MM.1S (cell line): ENCODE data around the gene RNF212.

ENCODE experiments used
- DNase-seq: peaks from one replicate; pipeline ENCODE4 v3.0.0-alpha.2; 2015
- H2AFZ ChIP-seq: fragments of 300-600 bp; sonication (generic); 2 replicates; pipeline ENCODE4 v1.6.0; 2016; ENCODE audit warnings: antibody characterized with exemption, low read length
- H3F3A ChIP-seq: fragments of 300-600 bp; sonication (generic); 2 replicates; pipeline ENCODE4 v1.6.1; 2016; ENCODE audit warnings: mild to moderate bottlenecking, antibody characterized with exemption, low read length, moderate library complexity, mixed read lengths; ENCODE audit not compliant: insufficient read depth
- H3K27ac ChIP-seq: fragments of 300-600 bp; sonication (generic); 2 replicates; pipeline ENCODE4 v1.5.1; 2016; ENCODE audit warnings: mild to moderate bottlenecking, low read length
- H3K27me3 ChIP-seq: fragments of 300-600 bp; sonication (generic); replicated peaks from 2 replicates; pipeline ENCODE4 v1.6.0; 2016; ENCODE audit warnings: low read length; ENCODE audit not compliant: insufficient read depth
- H3K36me3 ChIP-seq: fragments of 300-600 bp; sonication (generic); replicated peaks from 2 replicates; pipeline ENCODE4 v1.6.1; 2016; ENCODE audit warnings: mild to moderate bottlenecking, low read length, mixed read lengths; ENCODE audit not compliant: insufficient read depth
- H3K4me1 ChIP-seq: fragments of 300-600 bp; sonication (generic); 2 replicates; pipeline ENCODE4 v1.6.1; 2016; ENCODE audit warnings: low read length, mixed read lengths
- H3K4me2 ChIP-seq: fragments of 300-600 bp; sonication (generic); 2 replicates; pipeline ENCODE4 v1.6.0; 2016; ENCODE audit warnings: low read depth, low read length
- H3K4me3 ChIP-seq: fragments of 300-600 bp; sonication (generic); 2 replicates; pipeline ENCODE4 v1.5.1; 2016; ENCODE audit warnings: low read length, mixed read lengths
- H3K79me2 ChIP-seq: fragments of 300-600 bp; sonication (generic); 2 replicates; pipeline ENCODE4 v1.6.1; 2016; ENCODE audit warnings: mixed run types, low read length, mixed read lengths
- H3K9ac ChIP-seq: fragments of 300-600 bp; sonication (generic); 2 replicates; pipeline ENCODE4 v1.6.1; 2016; ENCODE audit warnings: low read length, mixed read lengths
- H3K9me2 ChIP-seq: fragments of 300-600 bp; sonication (generic); replicated peaks from 2 replicates; pipeline ENCODE4 v1.6.1; 2016; ENCODE audit warnings: mild to moderate bottlenecking, low read length, mixed read lengths; ENCODE audit not compliant: insufficient read depth
- H3K9me3 ChIP-seq: fragments of 300-600 bp; sonication (generic); replicated peaks from 2 replicates; pipeline ENCODE4 v1.6.1; 2016; ENCODE audit warnings: mild to moderate bottlenecking, low read length, mixed read lengths; ENCODE audit not compliant: insufficient read depth
- H4K20me1 ChIP-seq: fragments of 300-600 bp; sonication (generic); 2 replicates; pipeline ENCODE4 v1.6.1; 2016; ENCODE audit warnings: mild to moderate bottlenecking, low read length, moderate library complexity, mixed read lengths; ENCODE audit not compliant: insufficient read depth
- EZH2 ChIP-seq: fragments of 300-600 bp; sonication (generic); optimal IDR thresholded peaks from 2 replicates; pipeline ENCODE3; 2017; ENCODE audit warnings: low read depth, mild to moderate bottlenecking, antibody characterized with exemption, low read length, mixed read lengths
- EZH2phosphoT487 ChIP-seq: fragments of 300-600 bp; sonication (generic); IDR thresholded peaks from 2 replicates; pipeline ENCODE4 v1.6.1; 2018; ENCODE audit warnings: antibody characterized with exemption, low read length
- TF ChIP-seq, protein P1 (sequence below): fragments of 300-600 bp; sonication (generic); IDR thresholded peaks from 2 replicates; pipeline ENCODE4 v1.5.1; 2016; ENCODE audit warnings: antibody characterized with exemption, low read length, mixed read lengths

RNF212 gene

DNA sequence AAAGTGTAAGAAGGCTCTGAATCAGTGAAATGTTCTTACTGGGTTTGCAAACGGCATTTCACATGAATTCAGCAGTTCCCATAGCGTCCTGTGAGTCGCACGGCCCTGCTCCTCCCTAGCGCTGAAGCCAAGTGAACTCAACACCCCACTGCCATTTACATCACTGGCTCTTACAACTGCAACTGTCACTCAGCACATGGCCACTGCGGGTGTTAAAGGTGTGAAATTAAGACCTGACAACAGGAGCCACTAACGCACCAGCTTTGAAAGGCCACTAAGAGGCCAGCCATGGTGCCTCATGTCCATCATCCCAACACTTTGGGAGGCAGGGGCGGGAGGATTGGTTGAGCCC lies 31.7 kb downstream of the RNF212 start:
- no peak overlapping the region for H3K4me2 ChIP-seq
- H2AFZ ChIP-seq = no peak overlapping the region
- H3K36me3 ChIP-seq = no peaks in the 10 kb centered on the region

DNA sequence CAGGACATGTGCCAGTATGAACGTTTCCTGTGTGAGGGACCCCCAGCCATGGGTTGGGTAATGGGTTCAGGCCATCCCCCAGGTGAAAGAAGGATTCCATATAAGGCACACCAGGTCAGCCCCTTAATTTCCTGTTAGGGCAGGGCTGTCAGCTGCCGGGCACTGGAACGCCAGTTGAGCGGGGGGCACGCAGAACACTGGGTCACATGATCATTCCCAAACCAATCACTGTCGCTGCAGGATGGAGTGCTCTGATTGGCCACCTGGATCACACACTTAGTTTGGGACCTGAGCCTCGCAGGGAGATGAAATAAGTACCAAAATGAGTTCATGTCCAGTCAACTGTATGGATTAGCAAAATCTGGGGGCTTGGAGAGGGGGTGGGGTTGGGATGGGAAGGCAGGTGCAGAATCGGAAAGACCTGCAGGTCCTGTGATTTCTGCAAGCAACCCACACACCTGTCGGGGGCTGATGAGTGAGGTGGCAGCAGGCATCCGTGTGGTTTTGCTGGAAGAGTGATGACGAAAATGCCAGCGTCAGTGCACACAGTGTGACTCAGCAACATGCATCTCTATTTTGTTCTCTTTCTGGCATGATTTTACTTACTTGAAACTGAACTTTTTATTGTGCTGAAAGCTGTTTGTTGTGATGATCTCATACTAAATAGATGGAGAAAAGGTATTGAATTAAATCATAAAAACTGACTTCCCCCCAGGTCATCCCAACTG lies 32.2 kb downstream of the RNF212 start:
- Histone ChIP-seq H3K4me1 (no peaks in the 10 kb centered on the region), H3K27ac (no peak overlapping the region), H4K20me1 (no peaks in the 10 kb centered on the region), H3K79me2 (no peaks in the 10 kb centered on the region), H3K27me3 (no peaks in the 10 kb centered on the region), H3K4me3 (no peak overlapping the region), H2AFZ (no peak overlapping the region), H3K9ac (no peak overlapping the region), H3K9me3 (no peaks in the 10 kb centered on the region), H3K4me2 (no peak overlapping the region), H3F3A (no peaks in the 10 kb centered on the region), H3K9me2 (no peaks in the 10 kb centered on the region), H3K36me3 (no peaks in the 10 kb centered on the region)
- TF ChIP-seq EZH2 = no peak
- DNase-seq = no peak

More for the DNA sequence above, 31.7 kb downstream of the RNF212 start:
- H4K20me1 ChIP-seq = no peaks in the 10 kb centered on the region
- no peaks in the 10 kb centered on the region for H3K79me2 ChIP-seq
- no peaks in the 10 kb centered on the region for H3K4me1 ChIP-seq
- TF ChIP-seq EZH2phosphoT487 = no peak
- no peak for TF ChIP-seq EZH2
- TF ChIP-seq, protein P1, sequence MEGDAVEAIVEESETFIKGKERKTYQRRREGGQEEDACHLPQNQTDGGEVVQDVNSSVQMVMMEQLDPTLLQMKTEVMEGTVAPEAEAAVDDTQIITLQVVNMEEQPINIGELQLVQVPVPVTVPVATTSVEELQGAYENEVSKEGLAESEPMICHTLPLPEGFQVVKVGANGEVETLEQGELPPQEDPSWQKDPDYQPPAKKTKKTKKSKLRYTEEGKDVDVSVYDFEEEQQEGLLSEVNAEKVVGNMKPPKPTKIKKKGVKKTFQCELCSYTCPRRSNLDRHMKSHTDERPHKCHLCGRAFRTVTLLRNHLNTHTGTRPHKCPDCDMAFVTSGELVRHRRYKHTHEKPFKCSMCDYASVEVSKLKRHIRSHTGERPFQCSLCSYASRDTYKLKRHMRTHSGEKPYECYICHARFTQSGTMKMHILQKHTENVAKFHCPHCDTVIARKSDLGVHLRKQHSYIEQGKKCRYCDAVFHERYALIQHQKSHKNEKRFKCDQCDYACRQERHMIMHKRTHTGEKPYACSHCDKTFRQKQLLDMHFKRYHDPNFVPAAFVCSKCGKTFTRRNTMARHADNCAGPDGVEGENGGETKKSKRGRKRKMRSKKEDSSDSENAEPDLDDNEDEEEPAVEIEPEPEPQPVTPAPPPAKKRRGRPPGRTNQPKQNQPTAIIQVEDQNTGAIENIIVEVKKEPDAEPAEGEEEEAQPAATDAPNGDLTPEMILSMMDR = no peak
- no peak overlapping the region for H3K27ac ChIP-seq
- no peaks in the 10 kb centered on the region for H3F3A ChIP-seq
- no peaks in the 10 kb centered on the region for H3K9me3 ChIP-seq
- no peaks in the 10 kb centered on the region for H3K9me2 ChIP-seq
- no peak for DNase-seq
- H3K9ac ChIP-seq = no peak overlapping the region
- H3K4me3 ChIP-seq = no peak overlapping the region
- no peaks in the 10 kb centered on the region for H3K27me3 ChIP-seq

DNA sequence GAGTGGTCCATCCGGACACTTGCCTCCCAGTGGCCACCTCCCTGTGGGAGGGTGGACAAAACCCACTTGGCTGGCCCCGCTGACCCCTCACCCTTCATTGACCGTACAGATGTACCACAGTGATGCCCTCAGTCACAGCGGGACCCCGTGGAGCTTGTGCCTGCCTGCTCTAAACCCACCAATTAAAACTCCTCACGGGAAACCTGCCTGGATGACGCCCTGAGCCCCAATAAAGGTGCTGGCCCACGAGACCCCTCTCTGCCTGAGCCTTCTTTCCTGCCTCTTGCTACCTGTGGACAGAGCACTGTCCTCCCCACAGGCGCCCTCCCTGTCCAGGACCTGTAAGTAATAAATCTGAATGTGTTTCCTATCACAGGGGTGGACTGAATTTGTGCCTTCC lies 32.9 kb downstream of the RNF212 start:
- Histone ChIP-seq H3K4me2 (no peak overlapping the region), H3K9me2 (no peaks in the 10 kb centered on the region), H3K9ac (no peak overlapping the region), H2AFZ (no peak overlapping the region), H3K9me3 (no peaks in the 10 kb centered on the region), H3K36me3 (no peaks in the 10 kb centered on the region), H4K20me1 (no peaks in the 10 kb centered on the region), H3K4me1 (no peaks in the 10 kb centered on the region), H3K79me2 (no peaks in the 10 kb centered on the region), H3F3A (no peaks in the 10 kb centered on the region), H3K4me3 (no peak overlapping the region), H3K27me3 (no peaks in the 10 kb centered on the region), H3K27ac (no peak overlapping the region)
- TF ChIP-seq, protein P1 = no peak
- no peak for TF ChIP-seq EZH2
- no peak for TF ChIP-seq EZH2phosphoT487
- no peak for DNase-seq

DNA sequence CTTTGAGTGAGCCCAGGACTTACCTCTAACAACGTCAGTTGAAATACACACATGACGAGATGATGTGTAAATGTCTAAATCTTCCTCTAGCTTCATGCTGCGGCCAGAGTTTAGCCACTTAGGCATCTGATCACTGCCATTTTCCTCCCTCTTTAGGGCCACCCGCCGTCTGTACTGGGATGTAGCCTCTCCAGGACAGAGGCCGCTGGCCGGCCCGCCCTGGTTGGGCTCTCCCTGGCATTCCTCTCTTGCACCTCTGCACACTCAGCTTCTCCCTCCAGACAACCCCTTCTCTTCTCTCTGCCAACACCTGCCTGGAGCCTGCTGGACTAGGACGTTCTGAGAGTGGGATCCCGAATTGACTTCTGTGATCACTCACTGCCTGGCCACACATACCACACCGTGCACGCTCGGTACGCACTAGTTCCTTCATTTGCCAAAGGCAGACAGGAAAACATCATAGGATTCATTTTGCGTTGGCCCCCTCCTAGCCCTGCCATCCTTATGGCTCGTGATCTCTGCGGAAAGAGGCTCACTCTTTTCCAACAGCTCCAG lies 33.6 kb downstream of the RNF212 start:
- H3K9me3 ChIP-seq = no peaks in the 10 kb centered on the region
- no peaks in the 10 kb centered on the region for H3K27me3 ChIP-seq
- TF ChIP-seq EZH2phosphoT487 (no peak), EZH2 (no peak)
- TF ChIP-seq, protein P1 = no peak
- no peaks in the 10 kb centered on the region for H4K20me1 ChIP-seq
- no peaks in the 10 kb centered on the region for H3K79me2 ChIP-seq
- DNase-seq = no peak
- H3K9me2 ChIP-seq = no peaks in the 10 kb centered on the region
- no peaks in the 10 kb centered on the region for H3K36me3 ChIP-seq
- H3K27ac ChIP-seq = no peak overlapping the region
- H3F3A ChIP-seq = no peaks in the 10 kb centered on the region
- H2AFZ ChIP-seq = no peak overlapping the region
- H3K4me3 ChIP-seq = no peak overlapping the region
- no peaks in the 10 kb centered on the region for H3K4me1 ChIP-seq
- H3K9ac ChIP-seq = no peak overlapping the region
- no peak overlapping the region for H3K4me2 ChIP-seq
